ENCODE measurements around the gene MAPKAP1.

DNA sequence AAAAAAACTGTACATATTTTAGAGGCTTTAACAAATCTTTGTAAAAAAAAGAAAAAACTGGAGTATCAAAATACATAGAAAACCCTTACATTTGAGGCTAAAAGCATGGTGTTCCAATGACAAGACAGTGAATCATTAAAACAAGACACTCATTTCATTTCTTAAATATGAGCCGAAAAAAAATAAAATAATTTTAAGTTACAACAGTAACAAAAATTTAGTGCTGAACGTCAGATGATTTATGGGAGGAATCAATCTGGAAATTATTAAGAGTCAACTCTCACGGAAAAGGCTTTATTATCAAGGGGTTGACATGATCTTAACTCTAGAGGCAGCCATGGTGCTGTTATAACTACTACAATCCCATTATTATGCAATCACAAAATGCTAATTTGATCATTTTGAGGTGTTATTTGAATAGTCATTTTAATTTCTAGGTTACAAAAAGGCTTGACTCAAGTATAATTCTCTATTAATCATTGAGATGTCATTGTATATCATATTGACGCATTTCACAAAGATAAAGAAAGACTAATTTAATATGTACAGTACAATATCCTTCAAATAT is 51.9 kb downstream of the MAPKAP1 start:
- TF ChIP-seq SUZ12 (IDR thresholded peaks at IDR 0.05; ENCODE audit: extremely low read depth, insufficient read depth, insufficient read length) = no peak
- no peak for TF ChIP-seq ZNF274 (IDR thresholded peaks at IDR 0.05; ENCODE audit: low read depth, low read length)
- TF ChIP-seq YY1 (IDR thresholded peaks at IDR 0.05; ENCODE audit: insufficient read depth, insufficient read length) = no peak
